ENCODE results near the gene AGO3.

DNA sequence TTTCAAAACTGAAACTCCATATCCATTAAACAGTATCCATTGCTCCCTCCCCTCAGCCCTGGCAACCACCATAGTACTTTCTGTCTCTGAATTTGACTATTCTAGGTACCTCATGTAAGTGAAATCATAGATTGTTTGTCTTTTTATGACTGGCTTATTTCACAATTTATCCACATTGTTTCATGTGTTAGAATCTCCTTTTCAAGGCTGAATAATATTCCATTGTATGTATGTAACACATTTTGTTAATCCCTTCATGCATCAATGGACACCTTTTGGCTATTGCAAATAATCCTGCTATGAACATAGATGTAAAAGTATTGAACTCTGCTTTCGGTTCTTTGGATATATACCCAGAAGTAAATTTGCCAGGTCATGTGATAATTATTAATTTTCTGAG, 37.5 kb downstream of the AGO3 start:
- no peak for TF ChIP-seq POLR2A (IDR thresholded peaks at IDR 0.05)
- TF ChIP-seq, protein P1, sequence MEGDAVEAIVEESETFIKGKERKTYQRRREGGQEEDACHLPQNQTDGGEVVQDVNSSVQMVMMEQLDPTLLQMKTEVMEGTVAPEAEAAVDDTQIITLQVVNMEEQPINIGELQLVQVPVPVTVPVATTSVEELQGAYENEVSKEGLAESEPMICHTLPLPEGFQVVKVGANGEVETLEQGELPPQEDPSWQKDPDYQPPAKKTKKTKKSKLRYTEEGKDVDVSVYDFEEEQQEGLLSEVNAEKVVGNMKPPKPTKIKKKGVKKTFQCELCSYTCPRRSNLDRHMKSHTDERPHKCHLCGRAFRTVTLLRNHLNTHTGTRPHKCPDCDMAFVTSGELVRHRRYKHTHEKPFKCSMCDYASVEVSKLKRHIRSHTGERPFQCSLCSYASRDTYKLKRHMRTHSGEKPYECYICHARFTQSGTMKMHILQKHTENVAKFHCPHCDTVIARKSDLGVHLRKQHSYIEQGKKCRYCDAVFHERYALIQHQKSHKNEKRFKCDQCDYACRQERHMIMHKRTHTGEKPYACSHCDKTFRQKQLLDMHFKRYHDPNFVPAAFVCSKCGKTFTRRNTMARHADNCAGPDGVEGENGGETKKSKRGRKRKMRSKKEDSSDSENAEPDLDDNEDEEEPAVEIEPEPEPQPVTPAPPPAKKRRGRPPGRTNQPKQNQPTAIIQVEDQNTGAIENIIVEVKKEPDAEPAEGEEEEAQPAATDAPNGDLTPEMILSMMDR (IDR thresholded peaks at IDR 0.05) = no peak
